ENCODE data around the gene GNG3. TPM values are rescaled to one million over a fixed set of nuclear protein-coding genes. Genes with fewer than 3 reads are reported as not detected.
"Not testable (repeated sequence)": the region's sequence is repeated elsewhere in the genome, so short reads cannot be mapped to it uniquely, and the experiment has no call there.

The GNG3 gene
- polyA plus RNA-seq, 3 donors: 2.1 to 3.6 (median 2.5) TPM

- no peak for DNase-seq
Observed at GRCh38 chr11:62716206-62716605, 8.7 kb downstream of the GNG3 start.

GRCh38 chr11:62716816-62717215, 9.3 kb downstream of the GNG3 start:
- DNase-seq: no peak

GRCh38 chr11:62719302-62719978, 12.0 kb downstream of the GNG3 start:
- no peak for DNase-seq

GRCh38 chr11:62721994-62722393, 14.5 kb downstream of the GNG3 start:
- no peak for DNase-seq

- no peak for DNase-seq
Observed at GRCh38 chr11:62724171-62724570, 16.7 kb downstream of the GNG3 start.

GRCh38 chr11:62725646-62726045, 18.2 kb downstream of the GNG3 start:
- no peak for DNase-seq

- DNase-seq: no peak
Observed at GRCh38 chr11:62726156-62726914, 18.9 kb downstream of the GNG3 start.

GRCh38 chr11:62726915-62727164, 19.4 kb downstream of the GNG3 start:
- DNase-seq: no peak

- peak; percentile 99 for DNase-seq
Observed at GRCh38 chr11:62727165-62727871, 19.8 kb downstream of the GNG3 start, which contains the start of gene HNRNPUL2. TSS of gene HNRNPUL2 (minus strand) at chr11:62727457. CDS start at chr11:62727156, 301 bp downstream.

GRCh38 chr11:62727872-62728170, 20.3 kb downstream of the GNG3 start:
- DNase-seq: peak; percentile 98

GRCh38 chr11:62728171-62728988, 20.9 kb downstream of the GNG3 start, which contains the start of gene TTC9C:
TSS of gene TTC9C (plus strand) at chr11:62728486. CDS start at chr11:62728849, 363 bp downstream.
- peak; percentile 87 for DNase-seq

GRCh38 chr11:62730076-62730475, 22.6 kb downstream of the GNG3 start:
- DNase-seq: not testable (repeated sequence)

GRCh38 chr11:62732830-62733229, 25.4 kb downstream of the GNG3 start:
- no peak for DNase-seq

- DNase-seq: no peak
Observed at GRCh38 chr11:62737196-62737595, 29.7 kb downstream of the GNG3 start.

- no peak for DNase-seq
Observed at GRCh38 chr11:62747475-62748160, 40.1 kb downstream of the GNG3 start.

GRCh38 chr11:62749931-62750330, 42.5 kb downstream of the GNG3 start:
- DNase-seq: not testable (repeated sequence)

GRCh38 chr11:62752177-62752785, 44.8 kb downstream of the GNG3 start:
- no peak for DNase-seq

- DNase-seq: no peak
Observed at GRCh38 chr11:62752994-62753735, 45.7 kb downstream of the GNG3 start.

- peak; percentile 99 for DNase-seq
Observed at GRCh38 chr11:62753736-62754603, 46.5 kb downstream of the GNG3 start, which contains the start of gene ZBTB3. TSS of gene ZBTB3 (minus strand) at chr11:62754160. CDS start at chr11:62753664, 496 bp downstream.

Data from renal pelvis (tissue), 4 donors.